ENCODE data around the gene LRRC36. TPM values are rescaled to one million over a fixed set of nuclear protein-coding genes. Genes with fewer than 3 reads are reported as not detected.

Gene LRRC36
- total RNA-seq, 2 experiments from 2014 or later, result 0.64 TPM; not detected in 1

DNA sequence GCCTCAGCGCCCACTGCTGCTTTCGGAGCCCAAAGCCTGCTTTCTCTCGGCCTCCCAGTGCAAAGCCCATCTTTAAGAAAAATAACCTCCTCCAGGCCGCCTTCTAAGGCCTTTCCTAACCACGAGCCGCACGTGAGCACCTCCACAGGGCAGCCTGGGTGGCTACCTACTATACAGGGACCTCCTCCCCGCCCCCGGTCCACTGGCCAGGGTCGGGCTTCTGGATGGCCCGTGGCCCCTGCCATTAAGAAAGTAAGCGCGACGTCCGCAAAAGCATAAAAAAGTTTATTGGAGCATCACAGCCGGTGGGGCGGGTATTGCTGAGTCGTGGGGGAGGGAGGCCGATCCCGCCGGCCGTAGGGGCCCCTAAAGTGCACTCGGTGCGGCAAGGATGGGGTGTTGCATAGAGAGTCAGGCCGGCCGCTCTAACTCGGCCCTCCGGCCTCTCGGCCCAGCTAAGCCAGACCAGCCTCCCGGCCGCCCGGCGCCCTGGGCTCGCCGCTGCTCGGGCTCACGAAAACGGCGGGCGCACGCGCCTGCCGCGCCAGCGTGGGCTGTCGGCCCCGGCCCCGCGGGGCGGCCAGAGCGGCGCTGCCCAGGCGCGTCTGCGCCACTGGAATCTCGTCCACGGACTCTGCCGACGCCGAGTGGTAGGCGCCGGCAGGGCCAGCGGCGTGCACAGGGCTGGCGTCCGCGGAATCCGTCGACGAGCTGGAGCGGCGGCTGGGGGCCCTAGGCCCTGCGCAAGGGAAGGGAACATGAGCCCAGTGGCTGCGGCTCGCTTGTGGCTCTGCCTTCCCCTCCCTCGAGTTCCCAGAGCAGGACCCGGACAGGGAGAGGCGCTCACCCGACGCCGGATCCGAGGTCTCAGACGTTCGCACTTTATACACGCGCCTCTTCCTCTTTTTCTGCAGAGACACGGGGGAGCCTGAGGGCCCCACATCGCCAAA lies 67.8 kb downstream of the LRRC36 start:
- no peak for DNase-seq
- intact Hi-C loops (cut with micrococcal nuclease), result loop anchor here (10.0 kb wide), 1 partner anchor 240 kb away; the partner anchor contains the start of genes B3GNT9, FBXL8 and TRADD
- Mint-ChIP-seq H3K4me1 (ENCODE audit: low read depth) (peaks cover 7% of the 10 kb centered on the region), H3K9me3 (no peaks in the 10 kb centered on the region), H3K27ac (no peak overlapping the region), H3K36me3 (ENCODE audit: low read depth) (no peaks in the 10 kb centered on the region), H3K4me3 (peak overlapping the region; percentile 15), H3K27me3 (ENCODE audit: low read depth) (peaks cover 20% of the 10 kb centered on the region)
- CTCF ChIA-PET, result interaction anchor here (0.5 to 1.8 kb wide), 7 partner anchors 13 to 126 kb away, joined by 3 to 6 read pairs (median 3); partner anchors contain the start of gene PLEKHG4

DNA sequence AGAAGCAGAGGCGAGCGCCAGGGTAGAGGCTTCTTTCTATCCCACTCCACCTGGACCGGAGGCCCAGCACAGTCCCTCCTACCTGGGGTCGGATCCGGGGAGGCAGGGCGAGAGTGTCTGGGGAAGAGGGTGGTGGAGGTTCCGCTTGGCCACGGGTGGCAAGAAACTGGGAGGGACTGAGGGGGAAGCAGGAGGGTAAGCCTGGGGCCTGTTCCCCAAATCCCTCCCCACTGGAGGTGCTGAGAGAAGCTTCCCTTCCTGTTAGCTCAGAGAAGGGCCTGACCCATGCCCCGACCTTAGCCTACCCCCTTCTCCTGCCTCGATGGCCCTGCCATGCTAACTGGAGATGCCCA lies 68.5 kb downstream of the LRRC36 start:
- H3K9me3 Mint-ChIP-seq, result no peaks in the 10 kb centered on the region
- no peak overlapping the region for H3K27ac Mint-ChIP-seq
- H3K4me3 Mint-ChIP-seq, result no peak overlapping the region
- H3K27me3 Mint-ChIP-seq (ENCODE audit: low read depth), result peaks cover 20% of the 10 kb centered on the region
- H3K36me3 Mint-ChIP-seq (ENCODE audit: low read depth), result no peaks in the 10 kb centered on the region
- H3K4me1 Mint-ChIP-seq (ENCODE audit: low read depth), result peaks cover 7% of the 10 kb centered on the region
- CTCF ChIA-PET, result interaction anchor here (0.5 to 1.3 kb wide), 2 partner anchors 117 to 127 kb away, joined by 3 to 6 read pairs; partner anchors contain the start of gene PLEKHG4
- intact Hi-C loops (cut with micrococcal nuclease), result loop anchor here (10.0 kb wide), 1 partner anchor 240 kb away; the partner anchor contains the start of genes B3GNT9, FBXL8 and TRADD
- DNase-seq, result no peak

DNA sequence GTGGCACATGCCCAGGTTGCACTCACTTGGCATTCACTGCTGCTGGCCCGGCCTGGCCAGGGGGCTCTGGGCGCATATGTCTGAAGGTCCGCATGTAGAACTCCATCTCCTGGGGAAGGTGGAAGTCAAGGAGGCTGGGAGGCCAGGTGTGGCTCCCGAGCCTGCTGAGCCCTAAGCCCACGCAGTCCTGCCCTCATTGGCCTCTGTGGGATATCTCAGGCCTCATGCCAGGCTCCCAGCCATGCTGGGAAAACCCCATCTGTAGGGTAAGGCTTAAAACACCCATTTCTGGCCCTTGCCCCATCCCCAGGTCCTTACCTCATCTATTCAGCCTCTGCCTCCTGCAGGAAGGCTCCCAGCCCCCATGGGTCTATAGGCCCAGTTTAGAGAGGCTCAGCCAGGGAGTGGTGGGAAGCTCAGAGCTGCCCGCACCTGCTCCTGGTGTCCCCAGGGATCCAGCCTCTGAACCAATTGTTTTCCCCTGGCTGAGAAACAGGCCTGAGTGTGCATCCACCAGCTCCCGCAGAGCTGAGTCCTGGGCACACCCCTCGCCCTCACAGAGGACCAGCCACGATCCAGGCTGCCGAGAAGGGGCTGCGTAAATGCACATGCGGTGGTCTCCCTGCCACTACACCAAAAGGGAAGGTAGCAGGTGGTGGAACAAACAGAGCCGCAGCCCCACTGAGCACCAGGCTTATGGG lies 69.0 kb downstream of the LRRC36 start:
- Mint-ChIP-seq H3K4me1 (ENCODE audit: low read depth) (peaks cover 7% of the 10 kb centered on the region), H3K9me3 (no peaks in the 10 kb centered on the region), H3K27me3 (ENCODE audit: low read depth) (peaks cover 20% of the 10 kb centered on the region), H3K4me3 (no peak overlapping the region), H3K27ac (no peak overlapping the region), H3K36me3 (ENCODE audit: low read depth) (no peaks in the 10 kb centered on the region)
- DNase-seq, result no peak
- CTCF ChIA-PET, result interaction anchor here (1.3 kb wide), 1 partner anchor 117 kb away, joined by 6 read pairs; the partner anchor contains the start of gene PLEKHG4
- intact Hi-C loops (cut with micrococcal nuclease), result loop anchor here (10.0 kb wide), 1 partner anchor 241 kb away; the partner anchor contains the start of genes B3GNT9, FBXL8 and TRADD

DNA sequence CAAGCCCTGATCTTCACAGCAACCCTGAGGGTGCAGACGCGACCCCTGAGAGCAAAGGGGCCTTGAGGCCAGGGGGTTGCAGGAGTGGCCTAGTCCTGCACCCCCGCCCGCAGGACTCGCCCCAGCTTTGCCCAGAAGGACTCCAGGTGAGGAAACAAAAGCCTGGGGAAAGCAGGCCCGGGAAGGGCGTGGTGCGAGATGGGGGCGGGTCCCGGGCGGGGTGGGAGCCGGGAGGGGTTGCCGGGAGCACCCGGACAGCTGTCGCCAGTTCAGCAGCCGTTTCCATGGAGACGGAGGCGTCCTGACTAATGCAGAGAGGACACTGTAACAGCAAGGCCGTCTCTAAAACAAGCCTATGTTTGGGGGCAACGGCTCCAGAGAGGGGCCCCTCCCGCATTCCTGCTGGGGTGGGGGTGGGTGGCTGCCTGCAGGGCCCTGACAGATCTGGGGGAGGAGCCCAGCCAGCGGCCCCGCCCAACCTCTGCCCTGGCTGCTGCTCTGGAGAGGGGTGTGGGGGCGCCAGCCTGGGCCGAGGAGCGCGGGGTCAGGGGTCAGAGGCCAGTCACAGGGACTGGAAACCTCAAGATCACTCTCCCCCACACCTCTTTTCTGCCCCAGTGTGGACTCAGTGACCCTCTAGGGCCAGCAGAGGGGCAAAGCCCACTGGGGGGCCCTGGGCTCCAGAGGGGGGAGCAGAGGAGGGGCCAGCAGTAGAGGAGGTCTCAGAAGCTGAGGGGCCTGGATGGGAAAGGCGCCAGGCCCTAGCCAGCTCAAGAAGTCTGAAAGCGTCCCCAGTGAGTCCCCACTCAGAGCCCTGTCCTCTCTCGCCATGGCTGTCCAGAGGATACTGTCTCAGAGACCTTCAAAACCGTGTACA lies 69.8 kb downstream of the LRRC36 start:
- Mint-ChIP-seq H3K4me3 (no peak overlapping the region), H3K36me3 (ENCODE audit: low read depth) (no peaks in the 10 kb centered on the region), H3K9me3 (no peaks in the 10 kb centered on the region), H3K27me3 (ENCODE audit: low read depth) (peaks cover 20% of the 10 kb centered on the region), H3K4me1 (ENCODE audit: low read depth) (peaks cover 7% of the 10 kb centered on the region), H3K27ac (no peak overlapping the region)
- intact Hi-C loops (cut with micrococcal nuclease), result loop anchor here (10.0 kb wide), 1 partner anchor 242 kb away; the partner anchor contains the start of genes B3GNT9, FBXL8 and TRADD
- CTCF ChIA-PET, result no interaction called here
- no peak for DNase-seq

DNA sequence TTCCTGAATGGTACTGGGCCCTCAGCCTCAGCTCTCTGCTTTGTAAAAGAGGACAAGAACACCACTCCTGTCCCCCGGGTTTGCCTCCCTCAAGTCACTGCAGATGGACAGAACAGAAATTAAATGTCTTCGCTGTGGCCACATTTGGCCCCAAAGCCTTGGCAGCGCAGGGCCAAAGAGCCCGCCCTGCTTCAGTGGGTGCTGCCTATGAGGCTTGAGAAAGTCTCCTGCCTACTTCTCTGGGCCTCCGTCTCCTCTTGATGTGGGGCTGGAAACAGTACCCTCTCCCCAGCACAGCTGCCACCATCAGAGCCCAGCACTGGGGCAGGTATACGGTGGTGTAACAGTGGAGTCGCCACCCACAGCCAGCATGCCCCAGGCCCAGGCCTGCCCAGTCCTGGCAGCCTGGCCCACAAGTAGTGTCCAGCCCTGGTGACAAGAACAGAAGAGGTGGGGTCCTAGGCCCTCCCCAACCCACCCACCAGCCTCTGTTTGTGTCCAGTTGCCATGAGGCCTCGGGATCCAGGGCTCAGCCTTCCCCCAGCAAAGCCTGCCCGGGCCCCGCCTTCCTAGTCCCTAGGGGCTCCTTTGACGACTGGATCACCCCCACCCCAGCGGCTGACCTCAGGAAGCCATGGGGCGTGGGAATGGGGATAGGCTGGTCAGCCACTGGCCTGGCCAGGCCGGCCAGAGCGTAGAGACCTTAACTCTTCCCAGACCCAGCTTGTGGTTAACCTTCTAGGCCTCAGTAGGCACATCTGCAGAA lies 70.6 kb downstream of the LRRC36 start:
- CTCF ChIA-PET, result interaction anchor here (0.8 to 1.3 kb wide), 4 partner anchors 31 to 192 kb away, joined by 3 to 4 read pairs (median 4); no protein-coding TSS in a partner anchor
- H3K27ac Mint-ChIP-seq, result no peak overlapping the region
- no peaks in the 10 kb centered on the region for H3K9me3 Mint-ChIP-seq
- H3K36me3 Mint-ChIP-seq (ENCODE audit: low read depth), result no peaks in the 10 kb centered on the region
- no peak overlapping the region for H3K4me3 Mint-ChIP-seq
- H3K27me3 Mint-ChIP-seq (ENCODE audit: low read depth), result peaks cover 20% of the 10 kb centered on the region
- no peak for DNase-seq
- intact Hi-C loops (cut with micrococcal nuclease), result loop anchor here (10.0 kb wide), 1 partner anchor 242 kb away; the partner anchor contains the start of genes B3GNT9, FBXL8 and TRADD
- peaks cover 7% of the 10 kb centered on the region for H3K4me1 Mint-ChIP-seq (ENCODE audit: low read depth)

DNA sequence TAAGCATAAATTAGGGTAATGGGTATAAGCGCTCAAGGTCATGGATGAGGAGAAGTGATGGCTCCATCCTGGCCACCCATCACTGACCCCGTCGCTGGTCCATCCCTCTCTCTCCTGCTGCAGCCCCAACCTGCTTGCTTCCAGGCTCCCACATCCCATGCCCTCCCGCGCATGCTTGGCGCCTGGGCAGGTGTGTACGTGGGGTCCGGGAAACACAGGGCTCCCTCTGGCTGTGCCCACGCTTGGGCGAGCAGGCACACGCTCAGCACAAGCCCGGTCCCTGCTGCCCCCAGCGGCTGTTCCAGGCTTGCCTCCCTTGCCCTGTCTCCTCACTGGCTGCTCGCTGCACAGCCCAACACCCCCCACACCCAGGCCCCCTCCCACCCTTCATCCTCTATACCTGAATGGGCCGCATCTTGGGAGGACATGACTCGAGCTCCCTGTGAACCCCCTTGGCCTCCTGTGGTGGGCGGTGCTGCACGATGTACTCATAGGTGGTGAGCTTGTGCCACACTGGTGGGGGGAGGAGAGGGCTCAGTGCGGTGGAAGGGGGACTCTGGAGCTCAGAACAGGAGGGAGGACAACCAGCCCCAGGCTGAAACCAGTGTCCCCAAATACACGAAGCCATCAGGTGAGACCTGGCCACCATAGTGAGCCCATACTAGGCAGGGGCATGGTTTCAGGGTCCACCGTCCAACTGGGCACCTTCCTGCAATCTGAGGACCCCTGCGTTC lies 71.4 kb downstream of the LRRC36 start:
- no peaks in the 10 kb centered on the region for H3K9me3 Mint-ChIP-seq
- peaks cover 7% of the 10 kb centered on the region for H3K4me1 Mint-ChIP-seq (ENCODE audit: low read depth)
- no peak for DNase-seq
- CTCF ChIA-PET, result interaction anchor here (0.6 to 3.1 kb wide), 11 partner anchors 30 to 193 kb away, joined by 3 to 19 read pairs (median 4); partner anchors contain the start of genes KCTD19 and LRRC36
- no peaks in the 10 kb centered on the region for H3K36me3 Mint-ChIP-seq (ENCODE audit: low read depth)
- H3K27ac Mint-ChIP-seq, result no peak overlapping the region
- intact Hi-C loops (cut with micrococcal nuclease), result loop anchor here (10.0 kb wide), 1 partner anchor 243 kb away; the partner anchor contains the start of genes B3GNT9, FBXL8 and TRADD
- no peak overlapping the region for H3K4me3 Mint-ChIP-seq
- H3K27me3 Mint-ChIP-seq (ENCODE audit: low read depth), result peaks cover 20% of the 10 kb centered on the region

DNA sequence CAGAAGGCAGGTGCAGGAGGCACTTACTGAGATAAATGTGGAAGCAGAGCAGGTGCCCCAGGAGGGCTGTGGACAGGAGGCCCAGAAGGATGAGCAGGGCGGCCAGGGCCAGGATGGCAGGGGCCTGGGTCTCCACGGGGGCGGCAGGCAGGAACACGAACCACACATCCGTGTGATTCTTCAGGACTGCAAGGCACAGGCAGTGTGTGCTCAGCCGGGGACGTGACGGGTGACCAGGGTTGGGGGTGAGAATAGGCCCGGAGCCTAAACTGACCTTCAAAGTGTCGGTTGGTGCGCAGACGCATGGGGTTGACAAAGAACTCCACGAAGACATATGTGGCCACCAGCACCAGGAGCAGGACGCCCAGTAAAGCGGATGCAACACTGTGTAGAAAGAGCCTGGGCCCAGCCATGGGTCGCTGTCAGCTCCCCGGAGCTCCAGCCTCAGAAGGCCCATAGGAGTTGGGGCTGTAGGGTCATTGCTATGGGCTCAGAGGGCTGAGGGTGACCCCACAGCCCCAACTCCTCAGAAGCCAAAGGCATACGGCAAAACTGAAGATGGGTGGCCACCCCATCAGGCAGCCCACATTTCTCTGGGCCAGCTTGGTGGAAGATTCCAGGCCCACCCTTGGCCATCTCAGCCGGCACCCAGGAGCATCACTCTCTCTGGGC lies 72.1 kb downstream of the LRRC36 start:
- Mint-ChIP-seq H3K9me3 (no peaks in the 10 kb centered on the region), H3K36me3 (ENCODE audit: low read depth) (no peaks in the 10 kb centered on the region), H3K4me1 (ENCODE audit: low read depth) (peaks cover 7% of the 10 kb centered on the region), H3K27ac (no peak overlapping the region), H3K27me3 (ENCODE audit: low read depth) (peaks cover 20% of the 10 kb centered on the region), H3K4me3 (no peak overlapping the region)
- no peak for DNase-seq
- intact Hi-C loops (cut with micrococcal nuclease), result loop anchor here (1.0 to 10.0 kb wide), 4 partner anchors 49 to 244 kb away; partner anchors contain the start of genes B3GNT9, FBXL8, PLEKHG4 and TRADD
- CTCF ChIA-PET, result interaction anchor here (0.7 to 3.1 kb wide), 12 partner anchors 27 to 175 kb away, joined by 3 to 19 read pairs (median 5); partner anchors contain the start of genes KCTD19 and LRRC36

DNA sequence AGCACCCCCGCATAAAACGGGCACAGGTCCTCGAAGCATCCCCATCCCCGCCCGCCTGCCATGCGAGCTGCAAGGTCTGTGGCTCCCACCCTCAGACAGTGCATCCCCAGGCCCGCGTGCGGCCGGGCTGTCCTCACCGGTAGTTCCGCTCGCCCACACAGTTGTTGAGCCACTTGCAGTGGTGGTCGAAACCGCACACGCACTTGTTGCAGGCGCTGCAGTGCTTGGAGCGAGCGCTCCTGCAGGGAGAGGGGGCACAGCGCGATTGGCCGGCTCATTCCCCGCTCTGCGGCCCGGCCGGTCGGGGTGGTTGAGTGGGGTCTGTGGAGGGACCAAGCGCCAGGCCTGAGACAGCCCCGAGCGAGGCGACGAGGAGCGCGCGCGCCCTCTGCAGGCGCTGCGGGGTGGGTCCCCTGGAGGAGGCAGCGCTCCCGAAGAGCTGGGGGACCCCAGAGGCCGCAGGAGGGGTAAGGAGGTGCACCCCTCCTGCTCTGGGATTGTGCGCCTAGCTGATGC lies 72.7 kb downstream of the LRRC36 start:
- intact Hi-C loops (cut with micrococcal nuclease), result loop anchor here (1.0 to 10.0 kb wide), 4 partner anchors 50 to 244 kb away; partner anchors contain the start of genes B3GNT9, FBXL8, PLEKHG4 and TRADD
- H3K27ac Mint-ChIP-seq, result no peak overlapping the region
- peaks cover 4% of the 10 kb centered on the region for H3K4me1 Mint-ChIP-seq (ENCODE audit: low read depth)
- peak; percentile 59 for DNase-seq
- H3K36me3 Mint-ChIP-seq (ENCODE audit: low read depth), result no peaks in the 10 kb centered on the region
- CTCF ChIA-PET, result interaction anchor here (0.5 to 3.1 kb wide), 34 partner anchors 9 to 176 kb away, joined by 3 to 19 read pairs (median 4); partner anchors contain the start of genes FHOD1, KCTD19, LRRC36 and TMEM208
- no peak overlapping the region for H3K4me3 Mint-ChIP-seq
- H3K9me3 Mint-ChIP-seq, result no peaks in the 10 kb centered on the region
- peaks cover 14% of the 10 kb centered on the region for H3K27me3 Mint-ChIP-seq (ENCODE audit: low read depth)

DNA sequence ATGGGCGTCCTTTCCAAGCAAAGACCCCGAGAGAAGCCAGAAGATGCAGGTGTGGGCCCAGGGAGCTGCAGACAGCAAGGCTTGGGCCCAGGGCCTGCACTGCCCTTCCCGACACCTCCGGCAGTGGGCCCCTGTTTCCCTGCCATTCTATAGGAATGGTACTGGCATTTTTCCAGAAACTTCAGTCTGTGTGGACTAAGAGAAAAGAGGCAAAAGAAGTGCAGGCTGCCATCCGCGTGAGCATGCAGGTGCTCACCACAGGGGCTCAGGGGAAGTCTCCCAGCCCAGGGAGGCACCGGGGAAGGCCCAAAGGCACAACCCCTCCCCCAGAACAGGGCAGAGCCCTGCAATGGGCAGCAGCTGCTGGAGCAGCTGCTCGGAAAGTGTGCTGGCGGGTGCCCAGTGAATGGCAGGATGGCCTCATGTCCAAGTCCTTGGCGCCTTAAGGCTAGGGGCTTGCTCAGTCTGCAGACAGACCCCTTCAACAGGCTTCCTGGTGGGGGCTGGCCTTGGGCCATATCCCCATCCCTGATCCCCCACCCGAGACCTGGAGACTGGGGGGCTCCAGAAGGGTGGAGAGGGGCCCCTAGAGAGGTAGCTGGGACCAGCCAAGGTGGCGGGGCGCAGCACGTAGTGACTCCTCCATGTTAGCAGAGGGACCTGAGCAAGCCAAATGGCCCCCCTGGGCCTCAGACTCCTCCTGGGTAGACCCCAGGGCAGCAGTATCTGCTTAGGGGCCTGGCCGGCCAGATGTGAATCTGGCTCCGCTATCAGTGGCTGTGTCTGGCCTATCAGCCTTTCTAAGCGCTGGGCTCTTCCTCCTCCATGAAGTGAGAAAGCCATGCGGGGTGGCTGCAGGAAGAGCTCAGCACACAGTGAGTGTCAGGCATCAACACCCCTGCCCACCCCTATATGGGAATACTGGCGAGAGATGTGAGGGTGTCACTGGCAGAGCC lies 73.4 kb downstream of the LRRC36 start:
- no peaks in the 10 kb centered on the region for H3K9me3 Mint-ChIP-seq
- DNase-seq, result no peak
- intact Hi-C loops (cut with micrococcal nuclease), result loop anchor here (1.0 to 10.0 kb wide), 4 partner anchors 51 to 245 kb away; partner anchors contain the start of genes B3GNT9, FBXL8, PLEKHG4 and TRADD
- no peak overlapping the region for H3K27ac Mint-ChIP-seq
- peaks cover 10% of the 10 kb centered on the region for H3K27me3 Mint-ChIP-seq (ENCODE audit: low read depth)
- CTCF ChIA-PET, result interaction anchor here (0.5 to 3.1 kb wide), 34 partner anchors 9 to 177 kb away, joined by 3 to 19 read pairs (median 4); partner anchors contain the start of genes FHOD1, KCTD19, LRRC36 and TMEM208
- H3K4me1 Mint-ChIP-seq (ENCODE audit: low read depth), result peaks cover 3% of the 10 kb centered on the region
- no peaks in the 10 kb centered on the region for H3K36me3 Mint-ChIP-seq (ENCODE audit: low read depth)
- H3K4me3 Mint-ChIP-seq, result no peak overlapping the region

Data from activated naive CD4-positive, alpha-beta T cell treated with anti-CD3 and anti-CD28 coated beads for 36 hours (primary cell).